ENCODE results near the gene JAK3. TPM values are rescaled to one million over a fixed set of nuclear protein-coding genes. Genes with fewer than 3 reads are reported as not detected.

JAK3 gene
- total RNA-seq, 2 donors from 2014 or later: 1.5 to 10.1 TPM

- Histone ChIP-seq H3K4me3 (no peak overlapping the region), H3K4me1 (replicated peaks) (no peaks in the 10 kb centered on the region), H3K36me3 (no peaks in the 10 kb centered on the region), H3K27me3 (replicated peaks; ENCODE audit: insufficient read depth) (peaks cover 34% of the 10 kb centered on the region), H3K9me3 (no peaks in the 10 kb centered on the region), H3K27ac (no peak overlapping the region)
- WGBS: 54% methylated on average over 10 of the region's 10 CpGs
- no peak for DNase-seq (ENCODE audit: low spot score)
- no peak for TF ChIP-seq POLR2A (IDR thresholded peaks at IDR 0.05)
- no peak for TF ChIP-seq POLR2AphosphoS5 (IDR thresholded peaks at IDR 0.05)
- no peak for TF ChIP-seq CTCF (IDR thresholded peaks at IDR 0.05)
- intact Hi-C loops (cut with DNase I): no loop called here
Observed at GRCh38 chr19:17871032-17871877, 23.5 kb upstream of the JAK3 start.

GRCh38 chr19:17869114-17869608 lies 21.4 kb upstream of the JAK3 start:
- intact Hi-C loops (cut with DNase I): no loop called here
- H3K4me1 ChIP-seq (replicated peaks): no peaks in the 10 kb centered on the region
- TF ChIP-seq CTCF (IDR thresholded peaks at IDR 0.05) (no peak), POLR2A (IDR thresholded peaks at IDR 0.05) (no peak), POLR2AphosphoS5 (IDR thresholded peaks at IDR 0.05) (no peak)
- no peaks in the 10 kb centered on the region for H3K9me3 ChIP-seq
- no peak overlapping the region for H3K4me3 ChIP-seq
- H3K27me3 ChIP-seq (replicated peaks; ENCODE audit: insufficient read depth): peaks cover 29% of the 10 kb centered on the region
- H3K36me3 ChIP-seq: peaks cover under 1 to 2% of the 10 kb centered on the region in 2 donors
- 41% methylated on average over 11 of the region's 11 CpGs for WGBS
- no peak for DNase-seq (ENCODE audit: low spot score)
- no peak overlapping the region for H3K27ac ChIP-seq

- TF ChIP-seq POLR2AphosphoS5 (IDR thresholded peaks at IDR 0.05) (no peak), POLR2A (IDR thresholded peaks at IDR 0.05) (no peak), CTCF (IDR thresholded peaks at IDR 0.05) (no peak)
- intact Hi-C loops (cut with DNase I): no loop called here
- H3K27ac ChIP-seq: no peak overlapping the region
- 77% methylated on average over 6 of the region's 6 CpGs for WGBS
- H3K27me3 ChIP-seq (replicated peaks; ENCODE audit: insufficient read depth): peaks cover 24% of the 10 kb centered on the region
- no peak for DNase-seq (ENCODE audit: low spot score)
- H3K36me3 ChIP-seq: peaks cover 4 to 5% of the 10 kb centered on the region in 2 donors
- no peaks in the 10 kb centered on the region for H3K9me3 ChIP-seq
- no peak overlapping the region for H3K4me3 ChIP-seq
- no peaks in the 10 kb centered on the region for H3K4me1 ChIP-seq (replicated peaks)
Observed at GRCh38 chr19:17868669-17869068, 20.9 kb upstream of the JAK3 start.

- H3K4me1 ChIP-seq (replicated peaks): no peaks in the 10 kb centered on the region
- H3K27ac ChIP-seq: no peak overlapping the region
- H3K27me3 ChIP-seq (replicated peaks; ENCODE audit: insufficient read depth): peaks cover 9% of the 10 kb centered on the region
- DNase-seq (ENCODE audit: low spot score): no peak
- 55% methylated on average over 11 of the region's 11 CpGs for WGBS
- no peaks in the 10 kb centered on the region for H3K9me3 ChIP-seq
- intact Hi-C loops (cut with DNase I): no loop called here
- TF ChIP-seq CTCF (IDR thresholded peaks at IDR 0.05): no peak
- no peak for TF ChIP-seq POLR2AphosphoS5 (IDR thresholded peaks at IDR 0.05)
- TF ChIP-seq POLR2A (IDR thresholded peaks at IDR 0.05): no peak
- H3K4me3 ChIP-seq: no peak overlapping the region
- H3K36me3 ChIP-seq: peaks cover 16 to 19% of the 10 kb centered on the region in 2 donors
Observed at GRCh38 chr19:17866964-17867486, 19.2 kb upstream of the JAK3 start.
